Measurements from ENCODE around the gene LRMDA. TPM values are rescaled to one million over a fixed set of nuclear protein-coding genes. Genes with fewer than 3 reads are reported as not detected.

The LRMDA gene
- total RNA-seq, 1 donor from 2014 or later = not detected

- CTCF ChIA-PET = no interaction called here
- ATAC-seq (ENCODE audit: low read depth) (no peak), DNase-seq (no peak)
- Mint-ChIP-seq H3K4me3 (no peak overlapping the region), H3K36me3 (ENCODE audit: low read depth) (no peaks in the 10 kb centered on the region), H3K27me3 (no peaks in the 10 kb centered on the region), H3K27ac (no peak overlapping the region), H3K9me3 (no peaks in the 10 kb centered on the region), H3K4me1 (no peaks in the 10 kb centered on the region)
- intact Hi-C loops (cut with micrococcal nuclease) = no loop called here
- TF ChIP-seq CTCF (IDR thresholded peaks at IDR 0.05) = no peak
- POLR2A ChIA-PET = no interaction called here
Measured at GRCh38 chr10:76082232-76082631, 650.8 kb downstream of the LRMDA start.

- Mint-ChIP-seq H3K4me3 (no peak overlapping the region), H3K27ac (no peak overlapping the region), H3K36me3 (ENCODE audit: low read depth) (no peaks in the 10 kb centered on the region), H3K9me3 (no peaks in the 10 kb centered on the region), H3K27me3 (no peaks in the 10 kb centered on the region), H3K4me1 (no peaks in the 10 kb centered on the region)
- intact Hi-C loops (cut with micrococcal nuclease) = no loop called here
- ChIA-PET CTCF (no interaction called here), POLR2A (no interaction called here)
- ATAC-seq (ENCODE audit: low read depth) = no peak
- TF ChIP-seq CTCF (IDR thresholded peaks at IDR 0.05) = no peak
- no peak for DNase-seq
Measured at GRCh38 chr10:76082956-76083355, 651.5 kb downstream of the LRMDA start.

- Mint-ChIP-seq H3K4me1 (no peaks in the 10 kb centered on the region), H3K27ac (no peak overlapping the region), H3K27me3 (no peaks in the 10 kb centered on the region), H3K4me3 (no peak overlapping the region), H3K36me3 (ENCODE audit: low read depth) (no peaks in the 10 kb centered on the region), H3K9me3 (no peaks in the 10 kb centered on the region)
- intact Hi-C loops (cut with micrococcal nuclease) = no loop called here
- DNase-seq (no peak), ATAC-seq (ENCODE audit: low read depth) (no peak)
- ChIA-PET POLR2A (no interaction called here), CTCF (no interaction called here)
- TF ChIP-seq CTCF (IDR thresholded peaks at IDR 0.05) = no peak
Measured at GRCh38 chr10:76085002-76085816, 653.8 kb downstream of the LRMDA start.

GRCh38 chr10:76085817-76086167 is 654.4 kb downstream of the LRMDA start:
- no peaks in the 10 kb centered on the region for H3K27me3 Mint-ChIP-seq
- intact Hi-C loops (cut with micrococcal nuclease) = no loop called here
- POLR2A ChIA-PET = no interaction called here
- CTCF ChIA-PET = no interaction called here
- H3K4me1 Mint-ChIP-seq = no peaks in the 10 kb centered on the region
- no peak overlapping the region for H3K27ac Mint-ChIP-seq
- no peak for ATAC-seq (ENCODE audit: low read depth)
- no peaks in the 10 kb centered on the region for H3K9me3 Mint-ChIP-seq
- no peak overlapping the region for H3K4me3 Mint-ChIP-seq
- no peak for TF ChIP-seq CTCF (IDR thresholded peaks at IDR 0.05)
- no peaks in the 10 kb centered on the region for H3K36me3 Mint-ChIP-seq (ENCODE audit: low read depth)
- no peak for DNase-seq

GRCh38 chr10:76086170-76086760 is 654.8 kb downstream of the LRMDA start:
- H3K27me3 Mint-ChIP-seq = no peaks in the 10 kb centered on the region
- H3K9me3 Mint-ChIP-seq = no peaks in the 10 kb centered on the region
- intact Hi-C loops (cut with micrococcal nuclease) = no loop called here
- no peaks in the 10 kb centered on the region for H3K4me1 Mint-ChIP-seq
- no peak overlapping the region for H3K27ac Mint-ChIP-seq
- no peak for ATAC-seq (ENCODE audit: low read depth)
- no peak for DNase-seq
- TF ChIP-seq CTCF (IDR thresholded peaks at IDR 0.05) = no peak
- H3K36me3 Mint-ChIP-seq (ENCODE audit: low read depth) = no peaks in the 10 kb centered on the region
- no peak overlapping the region for H3K4me3 Mint-ChIP-seq
- ChIA-PET POLR2A (no interaction called here), CTCF (no interaction called here)

Data from activated B cell treated with CpG ODN at 0.5 μM for 24 hours (primary cell).